GM21529 (cell line): ENCODE measurements around the gene SLC48A1.

Source experiments
- ATAC-seq: cut with Tn5 transposase; IDR thresholded peaks from one replicate; pipeline ENCODE4 v1.9.1; 2021; ENCODE audit not compliant: unreplicated experiment

The SLC48A1 gene

DNA sequence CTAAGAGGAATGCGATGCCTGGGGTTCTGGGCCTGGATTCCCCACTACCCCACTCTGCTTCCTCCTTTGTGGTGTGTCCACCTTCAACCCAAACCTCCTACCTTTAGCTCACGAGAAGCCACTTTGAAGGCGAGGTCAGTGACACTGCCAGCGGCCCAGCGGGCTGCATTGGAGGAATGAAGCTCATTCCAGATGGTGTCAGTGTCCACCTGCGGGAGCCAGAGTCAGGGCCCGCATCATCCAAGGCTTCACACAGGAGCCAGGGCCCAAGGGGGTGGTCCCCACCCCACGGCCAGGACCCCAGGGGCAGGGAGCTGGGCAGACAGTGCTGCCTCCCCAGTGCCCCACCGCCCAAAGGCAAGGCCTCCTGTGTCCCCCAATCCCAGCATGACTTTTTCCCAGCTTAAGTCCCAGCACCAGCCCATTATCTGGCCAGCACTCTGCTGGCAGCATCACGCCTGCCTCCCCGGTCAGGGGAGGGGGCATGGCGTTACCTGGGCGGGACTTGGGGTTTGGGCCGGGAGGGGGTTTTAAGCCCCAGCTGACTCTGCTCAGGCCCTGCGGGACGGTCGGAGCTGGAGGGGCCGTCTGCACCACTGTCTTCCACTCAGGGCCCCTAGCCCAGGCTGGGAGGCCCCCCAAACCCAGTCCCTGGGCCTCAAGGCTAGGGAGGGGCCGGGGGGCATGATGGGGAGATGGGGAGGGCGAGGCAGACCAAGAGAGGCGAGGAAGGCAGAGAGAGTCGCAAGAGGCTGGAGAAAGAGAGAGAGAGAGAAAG, 16.9 kb downstream of the SLC48A1 start:
- no peak for ATAC-seq

DNA sequence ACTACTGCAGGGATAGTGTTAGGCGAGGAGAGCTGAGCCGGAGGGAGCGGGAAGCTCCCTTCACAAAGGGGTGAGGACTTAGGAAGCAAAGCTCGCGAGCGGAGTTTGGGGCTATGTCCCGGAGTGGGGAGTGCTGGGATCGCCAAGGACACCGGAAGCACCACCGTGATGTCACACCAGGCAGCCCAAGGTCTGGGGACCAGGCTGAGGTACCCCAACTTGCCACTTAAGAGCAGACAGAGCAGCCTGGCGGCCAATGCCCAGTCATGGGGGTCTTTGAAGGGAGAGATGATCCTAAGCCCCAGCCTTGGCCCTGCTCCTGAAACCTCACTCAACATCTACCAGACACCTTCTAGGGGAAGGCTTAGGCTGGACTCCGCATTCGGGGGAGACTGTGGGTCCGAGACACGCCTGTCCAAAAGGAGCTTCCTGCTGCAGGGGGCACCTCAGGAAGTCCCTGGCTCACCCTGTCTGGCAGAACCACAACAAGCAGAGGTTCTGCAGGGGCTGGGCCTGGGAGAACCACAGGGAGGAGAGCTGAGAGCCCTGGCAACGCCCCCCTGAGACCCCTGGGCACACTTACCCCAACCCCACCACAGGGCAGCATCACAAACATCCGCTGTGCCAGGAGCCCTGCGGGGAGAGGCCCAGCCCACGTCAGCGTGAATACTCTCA, 17.8 kb downstream of the SLC48A1 start:
- ATAC-seq: no peak

DNA sequence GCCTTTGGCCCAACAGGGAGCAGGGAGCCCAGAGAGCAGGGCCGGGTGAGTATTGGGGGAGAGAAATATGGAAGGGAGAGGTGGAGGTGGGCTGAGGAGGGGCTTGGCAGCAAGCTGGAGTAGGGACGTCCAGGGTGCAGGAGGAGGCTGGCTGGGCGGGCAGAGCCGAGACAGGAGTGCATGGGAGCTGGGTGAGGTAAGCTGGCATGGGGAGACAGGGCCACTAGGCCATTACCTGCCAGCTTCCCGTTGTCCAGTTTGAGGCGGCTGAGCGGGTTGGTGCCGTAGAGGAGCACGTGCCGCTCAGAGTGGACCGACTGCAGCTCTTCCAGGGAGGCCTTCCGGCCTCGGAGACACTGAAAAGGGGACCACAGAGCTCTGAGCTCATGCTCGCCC, 18.3 kb downstream of the SLC48A1 start:
- ATAC-seq: no peak

DNA sequence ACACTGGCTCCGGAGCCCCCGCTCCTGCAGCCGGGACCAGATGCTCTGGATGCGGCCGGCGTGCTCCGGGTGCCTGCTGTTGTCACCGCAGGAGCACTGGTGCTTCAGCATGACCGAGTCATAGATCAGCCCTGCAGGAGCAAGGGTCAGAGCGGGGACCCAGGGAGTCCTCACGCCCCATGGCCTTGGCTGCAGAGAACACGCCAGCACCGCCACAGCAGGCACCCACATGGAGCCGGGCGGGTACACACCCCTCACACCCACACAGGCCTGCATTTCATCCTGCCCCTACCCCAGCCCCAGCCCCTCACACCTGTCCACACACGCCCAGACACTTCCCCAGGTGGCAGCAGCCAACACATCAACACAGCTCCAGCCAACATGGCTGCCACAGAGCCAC, 18.8 kb downstream of the SLC48A1 start:
- ATAC-seq: no peak

DNA sequence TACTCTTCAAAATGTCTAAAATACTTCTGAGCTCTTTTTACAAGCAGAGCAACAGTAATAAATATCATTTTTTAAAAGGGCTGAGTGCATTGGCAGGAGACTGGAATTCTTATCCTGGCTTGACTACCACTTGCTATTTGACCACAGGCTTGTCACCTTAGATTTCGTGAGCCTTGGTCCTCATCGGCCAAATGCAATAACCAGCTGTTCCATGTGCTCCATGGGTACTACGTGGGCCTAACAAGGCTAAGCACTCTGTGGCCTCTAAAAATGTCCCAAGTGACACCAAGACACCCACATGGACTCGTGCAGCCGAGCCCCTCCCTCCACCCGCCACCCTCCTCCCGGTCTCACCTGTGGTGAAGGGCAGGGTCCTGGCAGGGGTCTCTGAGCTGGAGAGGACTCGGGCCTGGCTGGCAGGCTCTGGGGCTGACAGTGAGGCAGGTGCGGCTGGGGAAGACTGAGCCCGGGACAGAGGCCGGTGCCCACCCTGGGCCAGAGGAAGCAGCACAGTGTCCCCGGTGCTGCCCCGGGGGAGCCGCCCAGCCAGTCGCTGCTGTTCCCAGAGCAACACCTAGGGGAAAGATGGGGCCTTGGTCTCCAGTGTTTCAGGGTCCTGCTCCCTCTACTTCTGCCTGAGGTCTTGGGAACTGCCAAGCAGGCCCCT, 20.1 kb downstream of the SLC48A1 start:
- no peak for ATAC-seq

DNA sequence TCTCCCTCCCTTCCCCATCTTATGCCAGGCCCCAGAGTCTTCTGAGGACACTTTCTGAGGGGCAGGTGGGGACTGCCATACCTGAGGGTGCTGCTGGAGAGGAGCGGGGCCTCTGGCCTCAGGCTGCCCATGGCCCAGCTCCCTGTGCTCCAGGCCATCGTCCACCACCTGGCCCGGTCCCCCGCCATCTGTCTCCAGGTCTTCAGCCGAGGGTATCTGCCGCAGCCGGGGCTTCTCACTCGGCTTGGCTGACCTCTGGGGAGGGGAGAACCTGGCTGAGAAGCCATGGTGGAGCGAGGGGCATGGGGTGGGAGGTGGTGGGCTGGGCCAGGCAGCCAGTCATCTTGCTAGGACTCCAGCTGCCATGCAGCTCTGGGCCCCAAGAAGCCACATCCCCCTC, 21.6 kb downstream of the SLC48A1 start:
- ATAC-seq: no peak

DNA sequence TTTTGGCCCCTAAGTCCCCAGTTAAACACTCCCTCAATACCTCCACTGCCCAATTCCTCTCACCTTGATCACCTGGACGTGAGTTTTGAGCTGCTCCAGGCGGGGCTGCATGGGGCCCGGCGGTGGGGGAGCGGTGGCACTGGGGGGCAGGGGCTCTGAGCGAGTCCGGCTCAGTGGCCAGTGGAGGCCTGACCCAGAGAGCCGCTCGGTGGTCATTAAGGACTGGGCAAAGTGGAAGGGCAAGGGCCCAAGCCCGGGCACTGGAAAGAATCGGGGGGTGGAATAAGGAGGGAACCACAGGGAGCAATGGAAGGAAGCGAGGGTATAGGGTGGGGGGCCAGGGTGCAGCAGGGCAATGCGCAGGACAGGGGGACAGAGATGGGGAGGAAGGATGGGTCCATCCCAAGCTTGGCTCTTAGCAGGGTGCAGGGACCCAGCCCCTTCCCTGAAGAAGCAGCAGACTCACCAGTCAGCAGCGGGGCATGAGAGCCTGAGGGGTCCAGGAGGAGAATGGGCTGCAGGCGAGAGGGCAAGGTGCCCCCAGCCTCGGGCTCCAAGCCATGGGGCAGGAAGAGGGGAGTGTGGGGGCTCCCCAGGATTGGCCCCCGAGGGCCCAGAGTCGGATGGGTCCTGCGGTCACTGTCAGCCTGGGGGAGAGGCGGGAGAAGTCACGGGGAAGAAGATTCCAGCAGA, 22.2 kb downstream of the SLC48A1 start:
- no peak for ATAC-seq

DNA sequence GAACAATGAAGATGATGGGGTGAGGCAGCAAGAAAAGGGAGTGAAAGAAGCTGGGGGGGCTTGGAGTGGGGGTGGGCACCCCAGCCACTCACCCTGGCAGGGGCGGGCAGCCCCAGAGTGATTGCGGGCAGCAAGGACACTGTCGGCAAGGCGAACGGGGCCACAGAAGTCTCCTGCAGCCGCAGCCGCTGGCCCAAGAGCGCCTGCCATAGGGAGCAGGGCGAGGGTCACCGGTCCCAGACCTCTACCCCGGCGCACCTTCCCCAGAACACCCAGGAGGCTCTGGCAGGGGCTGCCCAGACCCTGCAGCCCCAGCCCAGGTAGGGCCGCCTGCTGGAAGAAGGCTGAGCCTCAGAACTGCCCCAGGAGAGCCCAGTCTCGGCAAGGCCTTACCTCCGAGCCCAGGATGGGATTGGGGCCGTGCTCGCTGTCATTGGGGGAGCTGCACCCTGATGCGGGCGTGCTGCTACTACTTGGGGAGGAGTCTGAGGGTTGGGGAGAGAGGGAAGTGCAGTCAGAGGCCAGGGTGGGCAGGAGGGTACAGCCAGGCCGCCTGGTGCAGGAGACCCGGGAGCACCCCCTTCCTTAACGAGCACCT, 22.9 kb downstream of the SLC48A1 start:
- ATAC-seq: no peak

DNA sequence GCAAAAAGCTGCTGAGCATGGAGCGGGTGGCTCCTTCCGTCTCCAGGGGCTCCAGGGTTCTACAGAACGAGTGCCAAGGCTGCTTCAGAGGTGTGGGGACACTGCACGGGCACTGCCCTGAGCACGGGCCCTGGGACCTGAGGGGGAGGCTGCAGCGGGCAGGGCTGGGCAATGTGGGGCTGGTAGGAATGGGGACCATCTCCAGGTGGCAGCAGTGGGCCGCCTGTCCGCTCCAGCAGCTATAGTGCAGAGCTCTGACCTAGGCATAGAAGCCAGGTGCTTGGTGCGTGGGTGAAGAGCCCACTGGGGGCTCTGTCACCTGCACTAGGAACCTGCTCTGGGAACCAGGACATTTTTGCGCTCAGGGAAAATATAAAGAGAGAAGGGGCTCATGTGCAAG, 24.4 kb downstream of the SLC48A1 start:
- ATAC-seq: peak; percentile 74

DNA sequence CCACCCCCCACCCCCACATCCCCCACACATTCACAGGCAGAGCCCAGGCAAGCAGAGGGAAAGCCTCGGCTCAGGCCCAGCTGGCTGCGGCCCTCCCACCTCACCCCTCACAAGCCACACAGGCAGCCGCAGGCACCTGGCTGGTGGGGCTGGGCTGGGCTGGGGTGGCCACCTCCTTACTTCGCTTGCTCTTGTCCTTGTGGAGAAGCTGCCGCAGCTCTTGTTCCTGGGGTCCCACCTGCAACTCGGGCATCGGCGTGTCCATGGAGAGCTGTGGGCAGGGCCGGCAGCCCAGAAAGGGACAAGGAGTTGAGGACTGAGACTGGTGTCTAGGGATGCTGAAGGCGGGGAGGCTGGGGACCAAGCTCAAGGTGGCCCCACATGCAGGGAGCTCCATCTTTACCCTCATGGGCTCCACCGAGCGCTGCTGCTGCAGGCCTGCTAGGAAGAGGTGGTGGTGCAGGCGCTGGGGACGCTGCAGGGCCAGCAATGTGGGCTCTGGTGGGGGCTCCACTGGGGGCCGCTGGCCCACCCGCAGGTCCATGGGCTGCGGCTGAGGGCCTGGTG, 25.4 kb downstream of the SLC48A1 start:
- no peak for ATAC-seq

DNA sequence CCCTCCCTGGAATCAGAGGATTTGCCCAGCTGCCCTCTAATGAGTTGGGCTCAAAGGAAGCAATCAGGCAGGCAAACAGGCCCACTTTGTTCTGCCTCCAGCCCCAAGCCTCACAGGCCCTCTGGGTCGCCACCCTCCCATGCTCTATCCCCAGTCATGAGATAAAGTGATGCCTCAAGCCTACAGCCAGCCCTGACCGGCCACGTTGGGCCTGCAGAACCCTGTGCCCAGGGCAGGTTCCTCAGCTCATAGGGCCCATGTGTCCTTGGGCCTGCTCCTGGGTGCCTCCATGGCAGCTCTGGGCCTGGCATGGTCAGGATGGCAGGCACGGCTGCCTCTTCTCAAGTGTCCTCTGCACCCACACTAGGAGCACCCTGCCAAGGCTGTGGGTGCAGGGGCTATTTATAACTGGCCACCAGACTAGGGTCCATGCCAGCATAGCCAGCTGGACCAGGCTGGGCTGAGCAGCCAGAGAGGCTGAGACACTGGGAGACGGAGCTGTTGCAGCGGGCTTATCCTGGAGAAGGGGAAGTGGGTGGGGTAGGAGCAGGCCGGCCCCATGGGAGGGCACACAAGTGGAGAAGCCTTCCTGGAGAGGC, 26.4 kb downstream of the SLC48A1 start:
- ATAC-seq: no peak

DNA sequence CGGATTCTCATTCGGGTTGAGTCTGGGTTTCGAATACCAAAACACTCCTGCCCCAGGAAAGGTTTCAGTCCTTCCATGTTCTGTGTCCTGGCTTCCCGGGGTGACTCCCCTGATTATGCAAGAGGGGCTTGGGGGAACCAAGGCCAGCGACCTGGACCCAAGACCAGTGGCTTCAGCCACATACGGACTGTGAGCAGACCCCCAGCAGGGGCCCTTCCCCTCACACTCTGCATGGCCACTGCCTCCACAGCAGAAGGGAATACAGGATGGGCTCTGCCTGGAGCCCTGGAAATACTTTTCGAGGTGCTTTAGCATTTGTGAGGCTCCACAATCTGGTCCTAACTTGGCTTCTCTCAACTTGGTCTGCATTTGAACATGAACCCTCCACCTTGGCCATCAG, 27.5 kb downstream of the SLC48A1 start:
- no peak for ATAC-seq

DNA sequence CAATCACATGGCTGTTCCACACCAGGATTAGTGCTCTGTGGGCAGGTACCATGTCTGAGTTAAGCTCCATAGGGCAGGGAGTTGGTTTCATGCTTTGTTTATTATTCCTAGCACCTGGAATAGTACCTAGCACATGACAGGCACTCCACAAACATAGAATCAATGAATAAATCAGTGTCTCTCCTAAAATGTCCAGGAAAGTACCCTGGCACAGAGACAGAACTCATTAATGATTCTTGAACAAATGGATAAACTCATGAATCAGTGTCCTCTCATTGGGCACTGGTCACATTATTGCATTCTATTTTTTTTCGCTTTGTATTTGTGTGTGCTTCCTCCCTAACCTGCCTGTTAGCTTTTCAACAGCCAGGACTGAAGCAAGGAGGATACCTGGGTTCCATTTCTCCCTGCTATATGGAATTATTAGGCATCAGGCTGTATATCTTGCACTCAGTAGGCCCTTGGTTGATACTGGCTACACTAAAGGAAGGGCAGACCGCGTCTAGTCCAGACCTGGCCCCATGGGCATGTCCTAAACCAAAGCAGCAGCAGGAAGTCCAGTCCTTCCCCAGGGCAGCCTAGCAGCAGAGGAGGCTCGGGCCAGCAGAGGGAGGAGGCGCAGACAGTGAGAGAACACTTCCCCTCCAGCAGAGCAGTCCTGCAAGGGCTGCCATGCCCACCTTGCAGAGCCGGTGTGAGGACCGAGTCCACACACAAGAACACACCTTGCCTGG, 28.3 kb downstream of the SLC48A1 start:
- ATAC-seq: no peak

DNA sequence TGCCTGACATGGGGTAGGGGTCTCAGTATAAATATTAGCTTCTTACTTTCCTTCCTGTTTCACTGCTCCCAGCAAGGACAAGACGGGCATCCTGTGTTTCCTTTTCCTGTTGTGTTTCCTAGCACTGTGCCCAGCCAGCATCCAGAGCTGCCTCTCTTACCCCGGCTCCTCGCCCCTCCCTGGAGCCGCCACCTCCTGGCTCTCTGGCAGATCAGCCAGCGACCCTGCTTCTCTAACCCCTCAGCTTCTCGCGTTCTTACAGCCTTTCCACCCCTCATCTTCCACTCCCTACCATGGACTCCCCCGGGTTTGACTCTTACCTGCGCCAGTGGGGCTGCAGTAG, 28.8 kb downstream of the SLC48A1 start:
- no peak for ATAC-seq

DNA sequence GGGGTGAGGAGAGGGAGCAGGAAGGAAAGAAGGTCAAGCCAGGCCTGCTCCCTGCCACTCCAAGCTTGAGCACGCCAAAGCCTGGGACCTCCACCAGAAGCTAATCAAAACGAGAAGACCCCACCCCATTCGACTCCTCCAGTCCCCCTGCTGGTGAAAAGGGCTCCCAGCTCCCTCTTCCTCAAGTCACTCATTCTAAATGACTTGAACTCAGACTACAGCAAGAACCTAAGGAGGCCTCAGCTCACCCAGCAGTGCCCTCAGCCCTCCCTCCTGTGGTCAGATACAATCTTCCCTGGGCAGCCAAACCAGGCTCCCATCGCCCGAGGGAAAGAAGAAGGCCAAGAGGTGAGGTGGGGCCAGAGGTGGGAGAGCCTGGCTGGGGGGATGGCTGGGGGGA, 29.3 kb downstream of the SLC48A1 start:
- no peak for ATAC-seq

DNA sequence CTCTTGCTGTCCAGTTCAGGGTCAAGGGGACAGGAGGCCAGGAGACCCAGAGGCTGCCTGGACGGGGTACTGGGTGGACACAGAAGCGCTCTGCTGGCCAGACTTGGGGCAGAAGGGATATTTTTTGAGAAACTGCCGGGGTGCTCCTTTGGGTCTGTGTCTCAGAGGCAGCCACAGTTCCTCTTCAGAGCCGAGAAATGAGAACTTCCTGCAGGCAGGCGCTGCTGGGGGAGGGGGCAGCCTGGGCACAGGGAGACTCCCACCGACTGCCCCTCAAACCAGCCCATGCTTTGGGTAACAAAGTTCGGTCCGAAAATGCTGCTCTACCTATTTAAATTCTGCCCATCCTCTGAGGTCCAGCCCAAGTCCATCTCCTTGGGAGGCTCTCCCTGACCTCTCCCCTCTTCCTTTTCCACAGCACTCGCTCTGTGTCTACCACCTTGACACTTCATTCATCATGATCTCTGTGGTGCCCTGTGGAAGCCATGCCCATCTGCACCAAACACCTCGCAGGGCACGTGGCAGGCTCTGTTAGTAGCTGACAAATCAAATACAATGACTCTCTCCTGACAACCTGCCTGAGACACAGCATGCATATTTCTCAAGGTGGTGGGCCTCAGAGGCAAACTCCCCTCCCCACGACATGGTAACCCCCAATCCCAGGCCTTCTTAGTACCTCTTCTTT, 30.3 kb downstream of the SLC48A1 start:
- no peak for ATAC-seq

DNA sequence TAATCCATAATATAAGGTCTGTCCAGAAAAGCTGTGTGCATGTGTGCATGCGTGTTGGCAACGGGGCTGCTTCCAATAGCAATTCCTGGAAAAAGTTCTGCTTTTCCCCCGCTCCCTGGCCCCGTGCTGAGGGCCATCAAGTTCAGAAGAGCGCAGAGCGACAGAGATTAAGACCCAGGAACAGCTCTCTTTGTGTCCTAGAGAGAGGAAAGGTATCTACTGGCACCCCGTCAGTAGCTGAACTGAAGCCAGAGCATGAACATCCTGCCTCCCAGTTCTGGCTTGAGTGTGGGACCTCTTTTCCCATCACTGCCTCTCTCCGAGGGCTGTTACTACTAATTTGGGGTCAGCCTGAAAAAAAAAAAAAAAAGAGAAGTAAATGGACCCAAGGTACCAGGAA, 31.1 kb downstream of the SLC48A1 start:
- no peak for ATAC-seq

DNA sequence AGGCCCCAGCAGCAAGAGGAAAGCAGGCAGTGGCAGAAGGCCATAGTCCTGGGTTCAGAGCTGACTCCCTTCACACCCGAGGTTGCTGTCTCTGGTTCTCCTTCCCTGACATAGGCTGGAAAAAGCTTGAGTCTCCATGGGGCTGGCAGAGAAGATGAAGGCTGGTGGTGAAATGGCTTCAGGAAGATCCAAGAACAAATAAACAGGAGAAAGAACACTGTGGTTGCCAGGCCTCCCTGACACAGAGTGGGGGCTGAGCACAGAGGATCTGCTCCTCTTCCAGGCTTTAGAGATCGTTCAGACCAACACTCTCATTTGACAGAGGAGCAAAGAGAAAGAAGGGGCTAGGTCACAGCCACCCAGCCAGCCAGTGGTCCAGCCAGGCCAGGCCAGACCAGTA, 32.4 kb downstream of the SLC48A1 start:
- no peak for ATAC-seq

DNA sequence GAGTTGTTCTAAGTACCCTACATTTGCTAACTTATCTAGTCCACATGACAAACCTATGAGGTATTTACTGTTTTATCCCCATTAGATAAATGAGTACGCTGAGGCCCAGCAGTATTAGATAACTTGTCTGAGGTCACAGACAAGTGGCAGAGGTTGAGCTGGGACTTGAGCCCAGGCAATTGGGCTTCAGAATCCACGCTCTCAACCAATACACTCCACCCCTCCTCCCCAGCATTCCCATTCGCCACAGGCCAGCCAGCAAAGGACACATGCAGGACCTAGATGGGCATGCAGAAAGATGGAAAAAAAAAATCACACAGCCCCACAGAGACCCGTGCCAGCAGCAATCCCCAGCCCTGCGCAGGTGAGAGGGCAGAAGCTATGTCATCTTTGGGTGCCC, 34.3 kb downstream of the SLC48A1 start:
- ATAC-seq: no peak
